Peyer's patch (tissue), 4 donors: ENCODE data around the gene PPDPF.

ENCODE experiments used
- POLR2A ChIP-seq, 2 donors: fragments of 450-650 bp; IDR thresholded peaks; one replicate each; pipeline ENCODE4 v1.5.1; 2017; ENCODE audit warnings: antibody characterized with exemption in 2 of 2, mild to moderate bottlenecking in 2 of 2, moderate library complexity in 2 of 2
- TF ChIP-seq, protein P1 (sequence below), 6 experiments: fragments of 450-650 bp in 4 of 6; fragments of 200-600 bp in 2 of 6; sonication (generic) in 1 of 6; IDR thresholded peaks; one replicate each; pipeline ENCODE4 v1.5.1; 2017 to 2019; ENCODE audit warnings: antibody characterized with exemption in 6 of 6, mild to moderate bottlenecking in 3 of 6, moderate library complexity in 1 of 6

DNA sequence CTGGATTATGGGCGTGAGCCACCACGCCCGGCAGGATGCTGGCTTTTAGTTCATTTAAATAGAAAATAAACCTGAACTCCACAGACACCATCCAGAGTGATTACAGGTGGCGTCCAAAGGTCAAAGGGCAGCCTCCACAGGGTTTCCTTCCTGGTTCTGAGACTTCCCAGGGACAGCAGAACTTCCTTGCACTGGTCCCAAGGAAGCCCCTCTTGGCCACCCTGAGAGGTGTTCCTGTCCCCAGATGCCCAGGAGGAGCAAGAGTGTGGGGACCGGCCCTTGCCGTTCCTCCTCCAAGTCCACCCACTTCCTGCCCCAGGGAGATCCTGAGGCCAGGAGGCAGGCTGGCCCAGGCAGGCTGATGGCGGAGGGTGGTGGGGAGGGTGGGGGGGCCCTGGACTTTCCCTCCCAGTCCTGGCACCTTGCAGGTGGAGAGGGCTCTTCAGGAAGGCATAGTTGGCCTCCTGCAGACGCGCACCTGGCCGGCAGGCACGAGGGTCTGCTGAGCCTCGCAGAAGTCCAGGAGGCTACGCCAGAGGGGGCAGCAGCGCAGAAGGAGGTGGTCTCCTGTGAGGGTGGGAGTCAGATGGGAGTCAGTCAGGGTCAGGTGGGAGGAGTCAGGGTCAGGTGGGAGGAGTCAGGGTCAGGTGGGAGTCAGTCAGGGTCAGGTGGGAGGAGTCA, 38.4 kb downstream of the PPDPF start:
- TF ChIP-seq, protein P1, sequence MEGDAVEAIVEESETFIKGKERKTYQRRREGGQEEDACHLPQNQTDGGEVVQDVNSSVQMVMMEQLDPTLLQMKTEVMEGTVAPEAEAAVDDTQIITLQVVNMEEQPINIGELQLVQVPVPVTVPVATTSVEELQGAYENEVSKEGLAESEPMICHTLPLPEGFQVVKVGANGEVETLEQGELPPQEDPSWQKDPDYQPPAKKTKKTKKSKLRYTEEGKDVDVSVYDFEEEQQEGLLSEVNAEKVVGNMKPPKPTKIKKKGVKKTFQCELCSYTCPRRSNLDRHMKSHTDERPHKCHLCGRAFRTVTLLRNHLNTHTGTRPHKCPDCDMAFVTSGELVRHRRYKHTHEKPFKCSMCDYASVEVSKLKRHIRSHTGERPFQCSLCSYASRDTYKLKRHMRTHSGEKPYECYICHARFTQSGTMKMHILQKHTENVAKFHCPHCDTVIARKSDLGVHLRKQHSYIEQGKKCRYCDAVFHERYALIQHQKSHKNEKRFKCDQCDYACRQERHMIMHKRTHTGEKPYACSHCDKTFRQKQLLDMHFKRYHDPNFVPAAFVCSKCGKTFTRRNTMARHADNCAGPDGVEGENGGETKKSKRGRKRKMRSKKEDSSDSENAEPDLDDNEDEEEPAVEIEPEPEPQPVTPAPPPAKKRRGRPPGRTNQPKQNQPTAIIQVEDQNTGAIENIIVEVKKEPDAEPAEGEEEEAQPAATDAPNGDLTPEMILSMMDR (IDR thresholded peaks at IDR 0.05): no peak
- no peak for TF ChIP-seq POLR2A (IDR thresholded peaks at IDR 0.05)
